IMR-90 (cell line): ENCODE results near the gene DUOX1. TPM values are rescaled to one million over a fixed set of nuclear protein-coding genes. Genes with fewer than 3 reads are reported as not detected.

Experiments
- ATAC-seq: fragments of 200-7000 bp; cut with Tn5 transposase; 2 replicates; pipeline ENCODE4 v1.9.1; 2020; ENCODE audit warnings: low read depth, mild to moderate bottlenecking, moderate library complexity
- BruUV-seq: library from RNA; stranded (reverse); fragments of 400-500 nt; replicated peaks from 2 replicates; lab custom pipeline; 2021; lab: Mats Ljungman, UMichigan
- CTCF ChIA-PET: fragments of 300-600 bp; formaldehyde crosslinking; extraction: SDS; loops from one replicate; lab custom pipeline; 2021; ENCODE audit warnings: antibody characterized with exemption; lab: Yijun Ruan, JAX
- POLR2A ChIA-PET: fragments of 300-600 bp; sonication (Branson Sonifier 250); formaldehyde crosslinking; loops from one replicate; lab custom pipeline; 2022; ENCODE audit warnings: antibody characterized with exemption; ENCODE audit not compliant: unreplicated experiment; lab: Charles Lee
- DNase-seq: peaks from one replicate; pipeline ENCODE4 v3.0.0; 2013
- H2AFZ ChIP-seq: replicated peaks from 2 replicates; pipeline ENCODE3; 2013; ENCODE audit warnings: low read length, mild to moderate bottlenecking; ENCODE audit not compliant: poor library complexity
- H2AK5ac ChIP-seq: 2 replicates; pipeline ENCODE4 v1.6.1; 2013; ENCODE audit warnings: low read depth, low read length, inconsistent platforms
- H2AK9ac ChIP-seq: replicated peaks from 2 replicates; pipeline ENCODE3; 2013; ENCODE audit warnings: mild to moderate bottlenecking, low read depth, low read length, moderate library complexity; ENCODE audit not compliant: poor library complexity
- H2BK120ac ChIP-seq: 2 replicates; pipeline ENCODE4 v1.6.1; 2013; ENCODE audit warnings: low read depth, low read length, inconsistent platforms
- H2BK15ac ChIP-seq: 3 replicates; pipeline ENCODE4 v1.6.1; 2013; ENCODE audit warnings: low read depth, low read length, inconsistent platforms
- H2BK20ac ChIP-seq: 2 replicates; pipeline ENCODE4 v1.6.1; 2013; ENCODE audit warnings: low read depth, mild to moderate bottlenecking, inconsistent platforms, low read length, moderate library complexity
- H2BK5ac ChIP-seq: 2 replicates; pipeline ENCODE4 v1.6.1; 2013; ENCODE audit warnings: mild to moderate bottlenecking, low read depth, low read length, inconsistent platforms; ENCODE audit not compliant: poor library complexity, severe bottlenecking
- H3K14ac ChIP-seq: replicated peaks from 2 replicates; pipeline ENCODE4 v1.6.1; 2013; ENCODE audit warnings: low read depth, low read length, inconsistent platforms
- H3K18ac ChIP-seq: 2 replicates; pipeline ENCODE4 v1.6.1; 2013; ENCODE audit warnings: low read depth, low read length, control low read depth
- H3K23ac ChIP-seq: 2 replicates; pipeline ENCODE4 v1.6.1; 2013; ENCODE audit warnings: low read depth, low read length, inconsistent platforms
- H3K27ac ChIP-seq: 2 replicates; pipeline ENCODE4 v1.5.1; 2013; ENCODE audit warnings: mild to moderate bottlenecking, control low read depth, low read length; ENCODE audit not compliant: insufficient read depth
- H3K27me3 ChIP-seq: 2 replicates; pipeline ENCODE4 v1.6.1; 2013; ENCODE audit warnings: low read length; ENCODE audit not compliant: control insufficient read depth, insufficient read depth
- H3K36me3 ChIP-seq: 2 replicates; pipeline ENCODE4 v1.6.1; 2013; ENCODE audit warnings: low read length, mixed read lengths; ENCODE audit not compliant: control insufficient read depth, insufficient read depth
- H3K4ac ChIP-seq: 2 replicates; pipeline ENCODE4 v1.6.1; 2013; ENCODE audit warnings: low read depth, low read length, inconsistent platforms
- H3K4me1 ChIP-seq: 2 replicates; pipeline ENCODE4 v1.6.1; 2013; ENCODE audit warnings: low read length, mixed read lengths; ENCODE audit not compliant: control insufficient read depth, insufficient read depth
- H3K4me2 ChIP-seq: 2 replicates; pipeline ENCODE4 v1.6.1; 2013; ENCODE audit warnings: low read depth, mild to moderate bottlenecking, control low read depth, low read length, moderate library complexity
- H3K4me3 ChIP-seq: 2 replicates; pipeline ENCODE4 v1.5.1; 2013; ENCODE audit warnings: low read depth, mild to moderate bottlenecking, control low read depth, low read length, moderate library complexity; ENCODE audit not compliant: insufficient read depth
- H3K56ac ChIP-seq: 2 replicates; pipeline ENCODE4 v1.6.1; 2013; ENCODE audit warnings: low read length, inconsistent platforms; ENCODE audit not compliant: insufficient read depth; ENCODE audit errors: extremely low read depth
- H3K79me1 ChIP-seq, 2 experiments: 2 replicates each; pipeline ENCODE4 v1.6.1; 2013; ENCODE audit warnings: low read length in 2 of 2, inconsistent platforms in 1 of 2, low read depth in 1 of 2
- H3K9ac ChIP-seq: 2 replicates; pipeline ENCODE4 v1.6.1; 2013; ENCODE audit warnings: low read depth, low read length, control low read depth
- H3K9me1 ChIP-seq: 2 replicates; pipeline ENCODE4 v1.6.1; 2013; ENCODE audit warnings: low read length, inconsistent platforms; ENCODE audit not compliant: insufficient read depth
- H3K9me3 ChIP-seq: 2 replicates; pipeline ENCODE4 v1.6.1; 2013; ENCODE audit warnings: low read length; ENCODE audit not compliant: control insufficient read depth, insufficient read depth
- H4K20me1 ChIP-seq: 2 replicates; pipeline ENCODE4 v1.6.1; 2013; ENCODE audit warnings: low read length, inconsistent platforms; ENCODE audit not compliant: insufficient read depth
- H4K5ac ChIP-seq: 2 replicates; pipeline ENCODE4 v1.6.1; 2013; ENCODE audit warnings: mild to moderate bottlenecking, low read depth, low read length, control low read depth
- H4K8ac ChIP-seq, 2 experiments: 2 replicates each; pipeline ENCODE4 v1.6.1; 2013; ENCODE audit warnings: low read depth in 2 of 2, low read length in 2 of 2, control low read depth in 1 of 2, inconsistent platforms in 1 of 2
- H4K91ac ChIP-seq: 2 replicates; pipeline ENCODE4 v1.6.1; 2013; ENCODE audit warnings: low read depth, low read length, inconsistent platforms; ENCODE audit not compliant: insufficient read depth
- BHLHE40 ChIP-seq: fragments of 150-350 bp; IDR thresholded peaks from 2 replicates; pipeline ENCODE4 v1.6.1; 2016; ENCODE audit warnings: mild to moderate bottlenecking, low read depth, low read length
- CEBPB ChIP-seq: IDR thresholded peaks from 2 replicates; pipeline ENCODE4 v1.6.1; 2012; ENCODE audit warnings: low read depth, low read length, improper control_type of control experiment
- CHD1 ChIP-seq: IDR thresholded peaks from 2 replicates; pipeline ENCODE4 v1.6.1; 2012; ENCODE audit warnings: low read depth, low read length, improper control_type of control experiment
- CTCF ChIP-seq: conservative IDR thresholded peaks from 2 replicates; pipeline ENCODE4 v1.5.1; 2012; ENCODE audit warnings: mild to moderate bottlenecking, low read depth, low read length, improper control_type of control experiment
- ELK1 ChIP-seq: fragments of 150-350 bp; IDR thresholded peaks from 2 replicates; pipeline ENCODE4 v1.6.1; 2016; ENCODE audit warnings: low read depth, mild to moderate bottlenecking, low read length, moderate library complexity, borderline replicate concordance
- FOS ChIP-seq: fragments of 150-350 bp; IDR thresholded peaks from 2 replicates; pipeline ENCODE4 v1.6.1; 2016; ENCODE audit warnings: low read depth, low read length
- MAFK ChIP-seq: IDR thresholded peaks from 2 replicates; pipeline ENCODE4 v1.6.1; 2012; ENCODE audit warnings: low read depth, low read length, improper control_type of control experiment
- MAZ ChIP-seq: IDR thresholded peaks from 2 replicates; pipeline ENCODE4 v1.6.1; 2012; ENCODE audit warnings: low read depth, mild to moderate bottlenecking, low read length, improper control_type of control experiment, moderate library complexity, borderline replicate concordance
- MXI1 ChIP-seq: IDR thresholded peaks from 2 replicates; pipeline ENCODE4 v1.6.1; 2012; ENCODE audit warnings: low read depth, mild to moderate bottlenecking, low read length, moderate library complexity, borderline replicate concordance
- NFE2L2 ChIP-seq: fragments of 150-350 bp; IDR thresholded peaks from 2 replicates; pipeline ENCODE4 v1.6.1; 2016; ENCODE audit warnings: low read depth, mild to moderate bottlenecking, low read length
- POLR2A ChIP-seq: IDR thresholded peaks from 2 replicates; pipeline ENCODE4 v1.6.1; 2012; ENCODE audit warnings: mild to moderate bottlenecking, low read depth, low read length
- RAD21 ChIP-seq: IDR thresholded peaks from 2 replicates; pipeline ENCODE4 v1.6.1; 2012; ENCODE audit warnings: low read length, improper control_type of control experiment
- RFX5 ChIP-seq: IDR thresholded peaks from 2 replicates; pipeline ENCODE4 v1.8.0; 2012; ENCODE audit warnings: low read depth, mild to moderate bottlenecking, low read length, moderate library complexity
- SMC3 ChIP-seq: fragments of 150-350 bp; IDR thresholded peaks from 2 replicates; pipeline ENCODE4 v1.6.1; 2016; ENCODE audit warnings: low read depth, mild to moderate bottlenecking, antibody characterized with exemption, low read length, moderate library complexity
- USF2 ChIP-seq: fragments of 150-350 bp; IDR thresholded peaks from 2 replicates; pipeline ENCODE4 v1.6.1; 2017; ENCODE audit warnings: mild to moderate bottlenecking, antibody characterized with exemption, low read length, low read depth
- WGBS, 2 experiments: methylation state at CpG; one replicate each; pipeline versions ENCODE4 v1.1.5 to v1.1.7; 2013; ENCODE audit warnings: missing lambda C conversion rate in 2 of 2; ENCODE audit not compliant: insufficient read length in 1 of 2; ENCODE audit errors: extremely low coverage in 2 of 2; 5-methylcytosine and 5-hydroxymethylcytosine counted together
- dilution Hi-C: fragments of 300-500 bp; cut with HindIII; formaldehyde crosslinking; loops from one replicate; pipeline ENCODE4 v1.14.3; 2018; ENCODE audit warnings: low sequenced_read_pairs; ENCODE audit not compliant: unreplicated experiment
- in situ Hi-C: fragments of 300-500 bp; cut with MboI; formaldehyde crosslinking; loops from 3 replicates; pipeline ENCODE4 v1.14.3; 2019; ENCODE audit warnings: low sequenced_read_pairs, inconsistent platforms, mixed read lengths
- intact Hi-C: fragments of 100-400 bp; cut with micrococcal nuclease; formaldehyde crosslinking; loops from 2 replicates; pipeline ENCODE4 v1.10.0; 2022
- polyA plus RNA-seq, 3 experiments: library from polyadenylated mRNA; depleted of rRNA; stranded (reverse); fragments of >200 nt; gene quantifications; 2 replicates each; pipeline ENCODE4 v1.2.3, GENCODE V29; 2012; ENCODE audit warnings: low replicate concordance in 1 of 3
- total RNA-seq: library from RNA; depleted of rRNA; stranded (reverse); fragments of >200 nt; gene quantifications from 2 replicates; pipeline ENCODE4 v1.2.3, GENCODE V29; 2012

The DUOX1 gene
- total and polyA plus RNA-seq, 2 of the 4 experiments (the other 2 are of a cell fraction): not detected

GRCh38 chr15:45106002-45106790 is 23.6 kb upstream of the DUOX1 start:
- H3K36me3 ChIP-seq: no peaks in the 10 kb centered on the region
- H3K4ac ChIP-seq: no peak overlapping the region
- no TSS peak for BruUV-seq
- H3K18ac ChIP-seq: no peak overlapping the region
- no peaks in the 10 kb centered on the region for H3K9me3 ChIP-seq
- ChIA-PET POLR2A (no interaction called here), CTCF (interaction anchor here (2.2 kb wide), 1 partner anchor 12 kb away, joined by 11 read pairs; no protein-coding TSS in a partner anchor)
- no peak overlapping the region for H2AK9ac ChIP-seq
- H3K23ac ChIP-seq: no peak overlapping the region
- H3K4me2 ChIP-seq: no peak overlapping the region
- H3K4me1 ChIP-seq: no peaks in the 10 kb centered on the region
- H3K56ac ChIP-seq: no peak overlapping the region
- H4K91ac ChIP-seq: no peak overlapping the region
- no peak overlapping the region for H2BK120ac ChIP-seq
- 54% methylated on average over 6 of the region's 15 CpGs; no CpG with 5 or more reads in 1 of the 2 experiments for WGBS, 2 experiments
- no peak overlapping the region for H2AFZ ChIP-seq
- H3K9me1 ChIP-seq: no peaks in the 10 kb centered on the region
- H3K79me1 ChIP-seq: no peaks in the 10 kb centered on the region
- ATAC-seq (no peak), DNase-seq (no peak)
- H4K20me1 ChIP-seq: no peaks in the 10 kb centered on the region
- H2BK20ac ChIP-seq: no peak overlapping the region
- H4K8ac ChIP-seq: no peak overlapping the region
- H3K27me3 ChIP-seq: peaks cover 65% of the 10 kb centered on the region
- H2BK15ac ChIP-seq: no peak overlapping the region
- in situ Hi-C loops (no loop called here), intact Hi-C loops (no loop called here), dilution Hi-C loops (no loop called here)
- no peak overlapping the region for H3K4me3 ChIP-seq
- no peak overlapping the region for H3K14ac ChIP-seq
- no peak overlapping the region for H2BK5ac ChIP-seq
- H2AK5ac ChIP-seq: no peak overlapping the region
- no peak overlapping the region for H3K27ac ChIP-seq
- H4K5ac ChIP-seq: no peak overlapping the region
- no peak overlapping the region for H3K9ac ChIP-seq
- TF ChIP-seq RAD21 (no peak), BHLHE40 (no peak), POLR2A (no peak), CTCF (no peak), MXI1 (no peak), RFX5 (no peak), MAZ (no peak), ELK1 (no peak), FOS (no peak), CEBPB (no peak), MAFK (no peak), NFE2L2 (no peak), CHD1 (no peak), SMC3 (no peak), USF2 (no peak)
